ENCODE data around the gene POLR2I.

GRCh38 chr19:36163813-36164212 is 49.1 kb upstream of the POLR2I start:
- no peak for TF ChIP-seq CTCF (IDR thresholded peaks at IDR 0.05; ENCODE audit: poor library complexity, severe bottlenecking)
- TF ChIP-seq POLR2AphosphoS5 (IDR thresholded peaks at IDR 0.05) = no peak
- no peak for TF ChIP-seq EZH2 (IDR thresholded peaks at IDR 0.05; ENCODE audit: borderline replicate concordance, insufficient read depth, low read length, poor library complexity, severe bottlenecking)

Data from neural cell (in vitro differentiated cells).